SK-MEL-5 (cell line): Measurements from ENCODE around the gene TLE4. TPM values are rescaled to one million over a fixed set of nuclear protein-coding genes. Genes with fewer than 3 reads are reported as not detected.

Experiments used
- DNase-seq: peaks from one replicate; pipeline ENCODE4 v3.0.0-alpha.2; 2016; ENCODE audit warnings: low read depth, low spot score
- in situ Hi-C: cut with HindIII; loops from 2 replicates; pipeline ENCODE4 v1.10.0; 2016; ENCODE audit warnings: low sequenced_read_pairs, high pct_unique_total_duplicates, low pct_unique_long_range_greater_than_20kb
- total RNA-seq: library from RNA; depleted of rRNA; stranded (reverse); fragments of >200 nt; shearing (Covaris generic); gene quantifications from 2 replicates; pipeline ENCODE4 v1.2.3, GENCODE V29; 2014

Gene TLE4
- total RNA-seq, 1 experiment from 2014 or later, result 1.3 TPM

DNA sequence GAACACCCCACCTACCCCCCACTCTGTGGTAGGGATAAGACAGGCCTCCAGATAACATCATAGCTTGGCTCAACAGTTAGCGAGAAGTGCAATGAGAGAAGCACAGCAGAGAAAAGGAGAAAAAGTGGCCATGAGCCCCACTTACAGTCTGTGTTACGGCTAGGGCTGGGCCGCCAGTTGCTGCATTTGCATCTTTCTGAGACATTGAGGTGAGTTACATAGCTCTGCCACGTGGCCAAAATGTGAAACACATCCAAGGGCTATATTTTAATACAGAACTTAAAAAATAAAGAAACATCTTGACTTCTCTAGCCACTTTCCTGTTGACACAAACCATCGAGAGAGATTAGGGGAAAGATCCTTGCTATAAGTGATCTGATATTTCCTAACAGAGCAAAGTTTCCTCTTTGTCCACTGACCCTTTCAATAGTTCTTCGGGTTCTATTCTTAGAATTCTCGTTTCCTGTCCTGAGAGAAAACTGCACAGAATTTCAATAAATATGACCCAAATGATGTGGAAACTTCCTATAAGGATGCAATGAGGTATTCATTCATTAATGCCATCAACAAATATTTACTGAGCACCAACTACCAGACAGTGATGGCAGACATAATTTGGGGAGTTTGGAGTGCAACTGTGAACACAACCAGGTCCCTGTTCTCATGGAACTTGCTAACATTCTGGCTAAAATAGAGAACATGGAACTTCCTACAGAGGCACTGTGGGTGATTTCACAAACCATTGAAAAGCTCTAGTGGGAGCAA, 3.2 kb upstream of the TLE4 start:
- in situ Hi-C loops, result no loop called here
- no peak for DNase-seq

- in situ Hi-C loops, result no loop called here
- no peak for DNase-seq
Measured at GRCh38 chr9:79569814-79570447, 1.8 kb upstream of the TLE4 start.

- in situ Hi-C loops, result no loop called here
- DNase-seq, result no peak
Measured at GRCh38 chr9:79570448-79571308, 1.1 kb upstream of the TLE4 start.

GRCh38 chr9:79572032-79572607, 355 bp downstream of the TLE4 start:
- DNase-seq, result peak; percentile 1
- in situ Hi-C loops, result no loop called here

DNA sequence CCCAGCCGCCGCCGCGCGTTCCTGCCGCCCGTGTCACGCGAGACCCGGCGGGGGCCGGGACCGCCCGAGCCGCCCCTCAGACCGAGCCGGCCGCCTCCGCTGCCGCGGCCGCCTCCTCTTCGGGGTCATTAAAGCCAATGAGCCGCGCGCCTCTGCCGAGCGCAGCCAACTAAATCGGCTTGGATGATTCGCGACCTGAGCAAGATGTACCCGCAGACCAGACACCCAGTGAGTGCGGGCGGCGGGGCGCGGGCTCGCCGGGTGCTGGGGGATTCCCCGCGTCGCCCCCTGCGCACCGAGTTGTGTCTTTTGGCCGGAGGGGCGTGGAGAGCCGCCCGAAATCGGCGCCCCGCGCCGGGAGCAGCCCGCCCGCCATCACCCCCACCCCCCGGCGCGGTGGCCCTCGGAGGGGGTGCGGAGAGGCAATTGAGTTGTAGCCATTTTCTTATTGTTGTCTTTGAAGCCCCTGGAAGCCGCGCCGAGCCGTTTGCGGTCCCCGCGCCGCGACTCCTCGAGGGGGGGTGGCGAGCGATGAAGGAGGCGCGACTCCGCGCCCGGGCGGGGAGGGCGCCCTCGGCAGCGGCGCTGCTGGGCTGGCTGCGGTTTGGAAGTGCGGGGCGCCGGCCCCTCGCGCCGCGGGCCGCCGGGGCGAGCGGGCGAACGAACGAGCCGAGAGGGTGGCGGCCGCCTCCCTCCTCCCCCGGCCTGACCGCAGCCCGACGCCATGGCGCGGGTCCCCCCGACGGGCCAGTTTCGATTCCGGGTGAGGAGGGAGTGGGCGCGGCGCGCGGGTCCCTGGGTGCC, 1.0 kb downstream of the TLE4 start:
- in situ Hi-C loops, result no loop called here
- DNase-seq, result peak; percentile 17

- in situ Hi-C loops, result no loop called here
- DNase-seq, result no peak
Measured at GRCh38 chr9:79573412-79573923, 1.7 kb downstream of the TLE4 start.

DNA sequence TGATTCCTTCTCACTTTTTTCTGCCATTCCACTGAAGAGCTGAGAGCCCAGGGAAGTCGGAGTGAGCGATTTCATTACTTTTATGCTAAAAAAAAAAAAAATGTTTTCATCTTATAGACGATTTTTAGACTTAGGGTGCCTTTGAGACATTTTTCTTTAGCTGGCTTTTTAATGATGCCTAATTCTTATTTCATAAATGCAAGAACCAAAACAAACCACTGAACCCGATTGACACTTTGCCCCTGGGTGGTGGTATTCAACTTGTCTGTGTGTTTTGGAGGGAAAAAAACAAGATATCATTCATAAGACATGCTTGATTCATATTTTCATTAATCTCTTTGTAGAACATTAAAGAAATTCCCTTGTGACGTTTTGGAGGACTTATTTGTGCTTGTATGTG, 2.4 kb downstream of the TLE4 start:
- no peak for DNase-seq
- in situ Hi-C loops, result no loop called here

DNA sequence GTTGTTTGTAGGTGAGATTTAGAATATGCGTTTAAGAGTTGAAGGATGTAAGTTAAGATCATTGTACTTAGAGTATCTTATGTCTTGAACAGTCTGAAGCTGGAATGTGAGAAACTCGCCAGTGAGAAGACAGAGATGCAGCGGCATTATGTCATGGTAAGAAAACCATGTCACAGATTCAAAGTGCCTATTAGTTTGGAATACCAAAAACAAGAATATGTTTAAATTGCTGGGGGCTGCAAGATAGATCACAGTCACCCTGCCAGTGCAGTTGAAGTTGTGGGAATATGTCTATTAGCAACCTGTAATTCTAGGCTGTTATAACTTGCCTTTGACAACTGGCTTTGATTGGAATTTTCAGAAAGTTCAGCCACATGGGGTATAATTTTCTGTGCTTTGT, 3.0 kb downstream of the TLE4 start:
- DNase-seq, result no peak
- in situ Hi-C loops, result no loop called here

- DNase-seq, result no peak
- in situ Hi-C loops, result no loop called here
Measured at GRCh38 chr9:79575547-79575946, 3.8 kb downstream of the TLE4 start.

DNA sequence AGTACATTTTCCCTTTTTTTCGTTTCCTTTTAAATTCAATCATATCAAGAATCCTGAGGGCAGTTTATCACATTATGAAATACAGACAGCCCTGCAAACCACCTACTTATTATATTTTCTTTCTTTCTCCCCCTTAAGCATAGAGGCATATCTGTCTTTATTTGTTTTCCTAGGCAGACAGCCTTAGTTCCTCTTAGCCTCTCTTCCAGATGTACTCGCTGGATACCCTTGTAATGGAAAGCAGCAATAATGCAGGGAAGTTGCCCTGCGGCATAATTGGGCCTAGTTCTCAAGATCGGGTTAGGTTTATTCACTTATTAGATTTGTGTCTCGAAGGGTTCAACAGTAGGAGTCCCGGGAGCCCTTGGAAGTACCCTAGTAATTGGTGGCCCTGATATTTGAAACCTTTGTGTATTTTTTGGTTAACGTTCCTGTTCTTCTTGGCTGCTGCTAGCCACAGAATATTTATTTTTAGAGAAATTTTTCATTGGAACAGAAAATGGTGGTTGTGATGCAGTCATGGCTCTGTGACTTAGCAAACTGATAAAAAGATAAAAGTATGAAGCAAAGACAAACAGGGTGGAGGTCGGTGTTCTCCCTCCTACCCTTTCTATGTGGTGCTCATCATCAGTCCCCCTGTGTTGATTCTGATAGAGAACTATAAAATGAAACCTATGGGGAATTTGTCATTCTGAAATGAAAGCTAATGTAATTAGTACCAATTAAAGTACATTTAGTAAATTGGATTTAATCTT, 6.4 kb downstream of the TLE4 start:
- in situ Hi-C loops, result no loop called here
- DNase-seq, result no peak

- DNase-seq, result no peak
- in situ Hi-C loops, result no loop called here
Measured at GRCh38 chr9:79578891-79579290, 7.1 kb downstream of the TLE4 start.

GRCh38 chr9:79579624-79580023, 7.9 kb downstream of the TLE4 start:
- in situ Hi-C loops, result no loop called here
- DNase-seq, result no peak

DNA sequence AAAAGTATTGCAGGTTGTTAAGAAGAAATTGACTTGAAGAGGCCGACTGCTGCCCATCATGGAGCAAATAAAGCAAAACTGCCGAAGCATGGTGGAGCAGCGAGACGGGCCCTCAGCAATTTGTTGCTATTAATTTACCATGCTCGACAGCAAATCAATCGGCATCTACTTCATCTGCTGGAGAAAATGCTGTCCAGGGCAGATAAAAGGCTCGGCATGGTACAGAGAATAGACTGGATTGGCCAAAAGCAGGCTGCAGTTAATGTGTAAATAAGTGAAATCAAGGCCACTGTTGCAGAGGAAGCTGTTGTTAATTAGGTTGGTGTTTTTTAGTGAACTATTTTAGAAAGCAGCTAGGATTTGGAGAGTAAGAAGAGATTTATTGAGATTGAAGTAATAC, 8.3 kb downstream of the TLE4 start:
- no peak for DNase-seq
- in situ Hi-C loops, result no loop called here

DNA sequence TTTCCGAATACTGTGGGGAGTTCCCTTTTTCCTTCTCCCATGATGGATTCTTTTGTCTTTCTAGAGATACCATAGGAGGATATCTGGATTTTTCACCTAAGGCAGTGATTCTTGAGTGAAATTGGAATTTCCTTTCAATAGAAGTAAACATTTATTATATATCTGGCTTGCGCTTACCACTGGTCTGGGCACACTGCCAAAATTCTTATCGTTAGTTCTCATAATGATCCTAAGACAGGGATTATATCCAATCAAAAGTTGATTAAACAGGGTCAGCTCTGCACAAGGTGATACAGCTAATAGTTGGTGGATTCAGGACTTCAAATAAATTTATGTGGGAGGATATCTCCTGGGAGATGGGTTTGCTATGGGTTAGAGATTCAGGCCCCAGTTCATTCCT, 9.6 kb downstream of the TLE4 start:
- no peak for DNase-seq
- in situ Hi-C loops, result no loop called here

- in situ Hi-C loops, result no loop called here
- no peak for DNase-seq
Measured at GRCh38 chr9:79581794-79582193, 10.0 kb downstream of the TLE4 start.

DNA sequence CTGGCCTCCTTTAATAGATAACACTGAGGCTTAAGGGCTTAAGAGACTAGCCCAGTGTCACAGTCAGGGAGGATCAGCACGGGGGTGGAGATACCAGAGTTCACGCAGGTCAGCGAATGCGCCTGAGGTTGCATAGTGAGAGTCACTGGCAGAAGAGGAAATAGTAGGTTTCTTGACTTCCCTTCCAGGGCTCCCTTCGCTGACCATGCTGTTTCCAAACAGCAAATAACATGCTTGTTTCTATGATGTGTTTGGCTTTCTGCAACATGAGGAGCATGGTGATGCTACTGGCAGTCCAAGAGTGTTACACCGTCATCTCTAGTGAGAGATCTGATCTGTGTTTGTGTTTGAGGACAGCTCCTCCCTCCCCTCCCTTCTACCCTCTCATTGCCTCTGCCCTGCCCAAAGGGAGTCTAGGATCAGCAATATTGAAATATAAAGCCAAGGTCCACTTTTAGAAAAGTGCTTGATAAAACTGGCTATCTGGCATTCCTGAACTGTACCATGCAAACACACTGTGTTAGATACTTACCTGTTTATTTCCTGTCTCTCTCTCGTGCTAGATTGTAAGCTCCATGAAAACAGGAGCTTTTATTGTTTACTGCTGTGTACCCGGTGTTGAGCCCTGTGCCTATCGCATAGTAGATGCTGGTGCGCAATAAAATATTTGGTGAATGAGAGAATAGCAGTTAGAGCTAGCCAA, 12.3 kb downstream of the TLE4 start:
- in situ Hi-C loops, result no loop called here
- DNase-seq, result no peak
